GM12864 (cell line): Measurements from ENCODE around the gene GLB1L.

Experiments
- DNase-seq: peaks from one replicate; pipeline ENCODE4 v3.0.0-alpha.2; 2011; ENCODE audit warnings: low read depth
- H3K4me3 ChIP-seq: 2 replicates; pipeline ENCODE4 v1.5.1; 2011; ENCODE audit warnings: mild to moderate bottlenecking, low read depth, low read length, control low read depth
- CTCF ChIP-seq: IDR thresholded peaks from 2 replicates; pipeline ENCODE4 v1.5.1; 2011; ENCODE audit warnings: low read depth, mild to moderate bottlenecking, moderate library complexity, low read length, control low read depth, inconsistent platforms; ENCODE audit errors: missing control alignments

GLB1L gene

DNA sequence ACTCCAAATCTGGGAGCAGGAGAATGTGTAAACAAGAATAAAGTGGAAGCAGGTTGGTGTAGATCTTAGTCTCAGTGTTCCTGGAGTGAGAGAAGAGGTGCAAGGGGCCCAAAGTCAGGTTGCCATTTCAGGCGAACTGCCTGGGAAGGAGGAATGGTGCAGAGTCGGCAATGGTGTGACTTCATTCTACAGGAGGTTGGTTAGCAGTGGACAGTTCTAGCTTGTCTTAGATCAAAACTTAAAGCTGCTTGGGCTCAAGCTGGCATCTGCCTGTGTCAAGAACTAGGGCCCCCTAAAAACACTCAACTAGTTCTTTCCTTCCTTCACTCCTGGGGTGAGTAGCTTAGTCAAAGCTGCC is 3.6 kb upstream of the GLB1L start:
- TF ChIP-seq CTCF = no peak
- DNase-seq = no peak
- H3K4me3 ChIP-seq = peak overlapping the region; percentile 7; the same call in 1 of the 2 replicates

GRCh38 chr2:219247678-219248642 is 2.7 kb upstream of the GLB1L start:
- no peak for TF ChIP-seq CTCF
- DNase-seq = no peak
- H3K4me3 ChIP-seq = no peak overlapping the region

DNA sequence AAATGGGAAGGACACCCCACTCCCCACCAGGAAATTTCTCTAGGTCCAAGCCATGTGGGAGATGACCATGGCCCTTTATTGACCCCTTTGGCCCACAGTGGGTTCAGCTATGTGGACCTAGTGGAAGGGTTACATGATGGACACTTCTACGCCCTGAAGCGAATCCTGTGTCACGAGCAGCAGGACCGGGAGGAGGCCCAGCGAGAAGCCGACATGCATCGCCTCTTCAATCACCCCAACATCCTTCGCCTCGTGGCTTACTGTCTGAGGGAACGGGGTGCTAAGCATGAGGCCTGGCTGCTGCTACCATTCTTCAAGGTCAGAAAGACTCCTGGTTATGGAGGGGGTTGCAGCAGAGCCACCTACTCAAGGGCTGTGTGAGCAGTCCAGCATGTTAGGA is 1.3 kb upstream of the GLB1L start:
- DNase-seq = no peak
- H3K4me3 ChIP-seq = no peak overlapping the region

GRCh38 chr2:219245899-219246230 is 621 bp upstream of the GLB1L start:
- no peak for DNase-seq

More for the DNA sequence above, 1.3 kb upstream of the GLB1L start:
- TF ChIP-seq CTCF = no peak

DNA sequence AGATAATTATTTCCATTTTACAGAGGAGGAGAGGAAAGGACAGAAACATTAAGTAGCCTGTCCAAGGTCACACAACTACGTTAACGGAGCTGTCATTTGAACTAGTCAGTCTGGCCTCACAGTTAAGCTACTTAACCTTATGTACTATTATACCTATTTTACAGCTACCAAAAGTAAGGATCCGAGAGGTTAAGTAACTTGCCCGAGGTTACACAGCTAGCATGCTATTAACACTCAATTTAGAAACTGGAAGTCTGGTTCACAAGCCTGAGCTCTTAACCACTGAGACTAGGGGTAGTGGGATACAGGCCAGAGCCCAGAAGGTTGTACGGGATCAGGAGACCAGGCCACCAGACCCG is 476 bp downstream of the GLB1L start:
- peak overlapping the region; percentile 94 for H3K4me3 ChIP-seq
- DNase-seq = no peak
- no peak for TF ChIP-seq CTCF

More at GRCh38 chr2:219245899-219246230, 621 bp upstream of the GLB1L start:
- no peak for TF ChIP-seq CTCF
- H3K4me3 ChIP-seq = peak overlapping the region; percentile 94

DNA sequence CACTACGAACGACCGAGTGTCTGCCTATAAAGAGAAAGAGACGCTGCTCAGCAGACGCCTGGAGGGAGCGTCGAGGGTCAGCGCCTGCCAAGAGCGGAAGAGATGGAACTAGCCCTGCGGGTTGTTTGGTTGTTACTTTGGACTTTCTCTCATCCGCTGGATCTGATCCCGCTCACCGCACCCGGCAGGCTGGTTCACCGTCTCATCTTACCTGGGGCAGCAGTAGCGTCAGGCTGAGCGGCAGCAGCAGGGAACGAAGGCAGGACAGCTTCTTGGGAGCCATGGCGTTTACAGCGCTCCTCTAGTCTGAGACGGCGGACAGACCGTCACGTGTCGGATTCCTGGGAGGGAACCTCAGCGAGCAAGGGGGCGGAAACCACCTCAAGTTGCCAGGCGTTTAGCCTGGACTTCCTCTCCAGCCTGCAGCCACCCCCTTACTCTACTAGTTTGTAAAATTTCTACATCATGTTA is 1.9 kb downstream of the GLB1L start:
- no peak for DNase-seq
- no peak for TF ChIP-seq CTCF
- no peak overlapping the region for H3K4me3 ChIP-seq

DNA sequence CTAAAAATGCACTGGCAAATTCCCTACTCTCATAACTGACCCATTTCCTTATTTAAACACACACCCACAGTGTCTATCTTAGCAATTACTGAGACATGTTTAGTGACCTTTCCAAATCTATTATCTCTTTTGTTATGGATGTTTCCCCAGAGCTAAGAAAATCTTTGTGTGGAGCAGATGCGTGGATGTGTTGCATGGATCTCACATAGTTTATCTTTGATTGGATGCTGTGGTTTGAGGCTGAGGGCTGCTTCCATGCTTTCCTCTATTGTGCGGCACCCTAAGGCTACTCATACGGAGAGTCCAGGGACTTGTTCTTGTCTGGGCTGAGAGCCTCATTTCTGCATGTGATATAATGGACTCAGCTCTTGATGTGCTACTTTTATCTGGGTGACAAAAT is 10.9 kb downstream of the GLB1L start:
- no peak for DNase-seq
- H3K4me3 ChIP-seq = no peak overlapping the region
- no peak for TF ChIP-seq CTCF
